HCT116 (cell line): ENCODE results near the gene SUMO3. TPM values are rescaled to one million over a fixed set of nuclear protein-coding genes. Genes with fewer than 3 reads are reported as not detected.

Experiments
- ATAC-seq: fragments of 200-7000 bp; cut with Tn5 transposase; 2 replicates; pipeline ENCODE4 v1.9.1; 2020; ENCODE audit warnings: mild to moderate bottlenecking, moderate library complexity
- BruUV-seq: library from RNA; stranded (reverse); fragments of 400-500 nt; replicated peaks from 2 replicates; lab custom pipeline; 2021; lab: Mats Ljungman, UMichigan
- CTCF ChIA-PET: fragments of 300-600 bp; sonication (Branson Sonifier 250); formaldehyde crosslinking; loops from one replicate; lab custom pipeline; 2021; ENCODE audit warnings: antibody characterized with exemption; lab: Charles Lee
- POLR2A ChIA-PET: fragments of 300-600, 350-600 bp; sonication (Branson Sonifier 250); formaldehyde crosslinking; loops from one replicate; lab custom pipeline; 2021; ENCODE audit warnings: antibody characterized with exemption; lab: Charles Lee
- RAD21 ChIA-PET, 2 experiments: fragments of 300-600 bp; sonication (Branson Sonifier 250); formaldehyde crosslinking; loops; one replicate each; lab custom pipeline; 2023; ENCODE audit warnings: low total read pairs in 2 of 2; ENCODE audit not compliant: uncharacterized antibody in 2 of 2, unreplicated experiment in 2 of 2, low non-redundant PET in 1 of 2; lab: Charles Lee
- DNase-seq: peaks from one replicate; pipeline ENCODE4 v3.0.0-alpha.2; 2010; ENCODE audit warnings: low read depth, low spot score
- H2AFZ ChIP-seq: fragments of 200-600 bp; shearing (Covaris generic), sonication (generic); 2 replicates; pipeline ENCODE4 v1.6.1; 2017; ENCODE audit warnings: low read depth, mixed run types, mixed read lengths, antibody characterized with exemption, low read length; ENCODE audit not compliant: poor library complexity, severe bottlenecking
- H3K27ac ChIP-seq: 2 replicates; pipeline ENCODE4 v1.5.1; 2012; ENCODE audit warnings: low read depth, low read length
- H3K27me3 ChIP-seq: fragments of 200-600 bp; sonication (generic); 2 replicates; pipeline ENCODE4 v1.6.1; 2016; ENCODE audit warnings: mixed run types, low read length, mixed read lengths; ENCODE audit not compliant: insufficient read depth
- H3K36me3 ChIP-seq, 2 experiments: fragments of 200-500 bp in 1 of 2; fragments of 200-600 bp in 1 of 2; sonication (Bioruptor generic) in 1 of 2; sonication (generic) in 1 of 2; 2 replicates each; pipeline versions ENCODE4 v1.5.1 to v1.6.1; 2014 to 2016; ENCODE audit warnings: low read length in 2 of 2, inconsistent platforms in 1 of 2, mixed read lengths in 1 of 2, mixed run types in 1 of 2; ENCODE audit not compliant: insufficient read depth in 2 of 2, control insufficient read depth in 1 of 2
- H3K4me1 ChIP-seq, 2 experiments: fragments of 200-600 bp in 1 of 2; sonication (generic) in 1 of 2; 2 replicates each; pipeline versions ENCODE4 v1.5.1 to v1.6.1; 2012 to 2017; ENCODE audit warnings: low read length in 2 of 2, inconsistent platforms in 1 of 2, mild to moderate bottlenecking in 1 of 2, mixed read lengths in 1 of 2, mixed run types in 1 of 2, moderate library complexity in 1 of 2; ENCODE audit not compliant: insufficient read depth in 2 of 2, control insufficient read depth in 1 of 2
- H3K4me2 ChIP-seq: fragments of 200-600 bp; sonication (generic); 2 replicates; pipeline ENCODE4 v1.6.1; 2017; ENCODE audit warnings: mixed run types, low read length, mixed read lengths
- H3K4me3 ChIP-seq, 2 experiments: fragments of 200-600 bp in 1 of 2; sonication (generic) in 1 of 2; replicated peaks in 1 of 2; 2 replicates each; pipeline ENCODE4 v1.5.1; 2011 to 2016; ENCODE audit warnings: low read length in 2 of 2, control low read depth in 1 of 2, low read depth in 1 of 2, mild to moderate bottlenecking in 1 of 2, mixed read lengths in 1 of 2, mixed run types in 1 of 2
- H3K79me2 ChIP-seq: fragments of 200-600 bp; sonication (generic); 2 replicates; pipeline ENCODE4 v1.6.1; 2017; ENCODE audit warnings: mild to moderate bottlenecking, mixed run types, low read length, moderate library complexity, mixed read lengths; ENCODE audit not compliant: insufficient read depth
- H3K9ac ChIP-seq: fragments of 200-600 bp; sonication (generic); 2 replicates; pipeline ENCODE4 v1.6.1; 2016; ENCODE audit warnings: low read length, mixed read lengths
- H3K9me2 ChIP-seq: fragments of 200-600 bp; sonication (generic), shearing (Covaris generic); 2 replicates; pipeline ENCODE4 v1.6.1; 2017; ENCODE audit warnings: mixed run types, mild to moderate bottlenecking, moderate library complexity; ENCODE audit not compliant: insufficient read depth
- H3K9me3 ChIP-seq, 2 experiments: fragments of 200-500 bp in 1 of 2; fragments of 200-600 bp in 1 of 2; sonication (Bioruptor generic) in 1 of 2; sonication (generic) in 1 of 2; 2 replicates each; pipeline ENCODE4 v1.6.1; 2014 to 2017; ENCODE audit warnings: low read length in 2 of 2, mixed read lengths in 2 of 2, inconsistent platforms in 1 of 2, low read depth in 1 of 2, mild to moderate bottlenecking in 1 of 2, mixed run types in 1 of 2, moderate library complexity in 1 of 2; ENCODE audit not compliant: control insufficient read depth in 1 of 2, insufficient read depth in 1 of 2
- H4K20me1 ChIP-seq: fragments of 200-600 bp; sonication (generic), shearing (Covaris generic); 2 replicates; pipeline ENCODE4 v1.6.1; 2017; ENCODE audit warnings: mixed run types, mild to moderate bottlenecking, moderate library complexity; ENCODE audit not compliant: insufficient read depth
- CEBPB ChIP-seq: IDR thresholded peaks from 2 replicates; pipeline ENCODE4 v1.6.1; 2012; ENCODE audit warnings: low read depth
- EGR1 ChIP-seq: IDR thresholded peaks from 2 replicates; pipeline ENCODE4 v1.6.1; 2012; ENCODE audit warnings: low read depth
- ELF1 ChIP-seq: IDR thresholded peaks from 2 replicates; pipeline ENCODE4 v1.6.1; 2012; ENCODE audit warnings: low read depth, borderline replicate concordance
- EZH2 ChIP-seq: fragments of 200-600 bp; sonication (generic); IDR thresholded peaks from 2 replicates; pipeline ENCODE4 v1.6.1; 2017; ENCODE audit warnings: antibody characterized with exemption, mixed run types
- EZH2phosphoT487 ChIP-seq: fragments of 200-600 bp; IDR thresholded peaks from 2 replicates; pipeline ENCODE4 v1.6.1; 2018; ENCODE audit warnings: antibody characterized with exemption, borderline replicate concordance
- FOSL1 ChIP-seq: IDR thresholded peaks from 2 replicates; pipeline ENCODE4 v1.6.1; 2012; ENCODE audit warnings: low read depth
- POLR2A ChIP-seq: IDR thresholded peaks from 2 replicates; pipeline ENCODE4 v1.7.0; 2011; ENCODE audit warnings: borderline replicate concordance; ENCODE audit not compliant: insufficient read depth, insufficient read length; ENCODE audit errors: extremely low read depth
- RAD21 ChIP-seq: IDR thresholded peaks from 2 replicates; pipeline ENCODE4 v1.6.1; 2012; ENCODE audit warnings: low read depth, mild to moderate bottlenecking
- SP1 ChIP-seq: IDR thresholded peaks from 2 replicates; pipeline ENCODE4 v1.6.1; 2012; ENCODE audit warnings: low read depth
- TCF7L2 ChIP-seq: IDR thresholded peaks from 2 replicates; pipeline ENCODE4 v1.7.0; 2011; ENCODE audit warnings: borderline replicate concordance, inconsistent platforms; ENCODE audit not compliant: insufficient read depth, insufficient read length; ENCODE audit errors: extremely low read depth
- ZFX ChIP-seq: fragments of 450-650 bp; IDR thresholded peaks from 2 replicates; pipeline ENCODE4 v1.6.1; 2017
- intact Hi-C: fragments of 100-400 bp; cut with micrococcal nuclease; formaldehyde crosslinking; loops from 2 replicates; pipeline ENCODE4 v1.10.0; 2022
- total RNA-seq: library from RNA; stranded (reverse); gene quantifications from one replicate; pipeline ENCODE4 v1.2.1, GENCODE V29; 2021; ENCODE audit not compliant: unreplicated experiment
- TF ChIP-seq, protein P1 (sequence below): IDR thresholded peaks from 2 replicates; pipeline ENCODE4 v1.6.1; 2011; ENCODE audit warnings: mild to moderate bottlenecking, low read length, moderate library complexity; ENCODE audit not compliant: insufficient replicate concordance; ENCODE audit errors: extremely low read depth
- TF ChIP-seq, protein P2 (sequence below): IDR thresholded peaks from 2 replicates; pipeline ENCODE4 v1.6.1; 2012
- TF ChIP-seq, protein P3 (sequence below): IDR thresholded peaks from 2 replicates; pipeline ENCODE4 v1.6.1; 2012; ENCODE audit warnings: low read depth
- TF ChIP-seq, protein P4 (sequence below), 3 experiments: fragments of 200-600 bp in 1 of 3; sonication (generic) in 1 of 3; IDR thresholded peaks in 2 of 3; conservative IDR thresholded peaks in 1 of 3; 2 replicates each; pipeline ENCODE4 v1.5.1; 2012 to 2017; ENCODE audit warnings: low read depth in 2 of 3, low read length in 2 of 3, antibody characterized with exemption in 1 of 3, borderline replicate concordance in 1 of 3, control low read depth in 1 of 3, mild to moderate bottlenecking in 1 of 3, mixed read lengths in 1 of 3, mixed run types in 1 of 3, moderate library complexity in 1 of 3; ENCODE audit not compliant: insufficient read depth in 1 of 3

SUMO3 gene
- total RNA-seq, 1 experiment from 2014 or later: 31.5 TPM

DNA sequence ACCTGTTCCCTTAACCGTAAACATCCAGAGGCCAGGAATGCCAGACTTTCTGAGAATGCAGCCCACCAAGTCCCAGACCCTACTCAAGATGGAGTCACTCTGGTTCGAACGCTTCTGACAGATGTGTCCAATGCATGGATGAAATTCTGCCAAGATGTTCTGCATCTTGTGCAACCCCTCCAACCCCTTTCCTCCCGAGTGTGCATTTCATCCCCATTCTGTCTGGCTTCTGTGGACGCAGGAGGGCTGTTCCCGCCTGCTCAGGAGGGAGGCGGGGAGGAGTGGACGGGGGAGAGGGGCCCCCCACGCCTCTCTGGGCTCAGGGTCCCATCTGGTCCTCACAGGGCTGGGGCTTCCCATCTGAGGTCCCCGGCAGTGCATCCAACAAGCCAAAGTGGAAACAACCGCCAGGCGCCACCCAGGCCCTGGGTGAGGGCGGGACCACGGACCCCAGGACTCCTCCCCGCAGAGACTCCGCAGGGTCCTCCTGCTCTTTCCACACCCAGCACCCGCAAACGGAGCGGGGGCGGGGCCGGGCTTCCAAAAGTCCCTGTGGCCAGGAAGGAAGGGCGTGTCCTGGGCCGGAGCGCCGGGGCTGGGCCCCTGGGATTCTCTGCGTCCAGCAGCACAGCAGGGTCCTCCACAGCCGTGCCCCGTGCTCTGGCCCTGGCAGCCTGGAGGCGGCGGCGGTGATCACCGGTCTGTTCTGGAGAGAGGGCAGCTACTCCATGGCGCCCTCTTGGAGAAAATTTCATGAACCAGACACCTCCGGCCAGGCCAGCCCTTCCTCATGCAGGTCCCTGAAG is 27.8 kb upstream of the SUMO3 start:
- H3K4me3 ChIP-seq: peak overlapping the region; percentile 30 to 48
- peaks cover 0 to 9% of the 10 kb centered on the region in 2 experiments; a peak in 2 of 4 replicates for H3K36me3 ChIP-seq
- ATAC-seq: peak; percentile 95
- ChIA-PET CTCF (no interaction called here), POLR2A (no interaction called here)
- H3K79me2 ChIP-seq: no peaks in the 10 kb centered on the region
- no peaks in the 10 kb centered on the region for H4K20me1 ChIP-seq
- no peak overlapping the region for H2AFZ ChIP-seq
- H3K4me1 ChIP-seq: peaks cover 10 to 17% of the 10 kb centered on the region in 2 experiments; a peak in 3 of 4 replicates
- no peak for DNase-seq
- H3K9me3 ChIP-seq: no peaks in the 10 kb centered on the region
- no peaks in the 10 kb centered on the region for H3K9me2 ChIP-seq
- BruUV-seq: no TSS peak
- peak overlapping the region; percentile 77 for H3K4me2 ChIP-seq
- peak overlapping the region; percentile 15; the same call in 1 of the 2 replicates for H3K27ac ChIP-seq
- intact Hi-C loops: no loop called here
- no peaks in the 10 kb centered on the region for H3K27me3 ChIP-seq
- peak overlapping the region; percentile 31; the same call in 1 of the 2 replicates for H3K9ac ChIP-seq
- TF ChIP-seq ZFX (no peak), SP1 (no peak), CEBPB (no peak), POLR2A (no peak), TCF7L2 (no peak), FOSL1 (no peak), EGR1 (peak; percentile 36; the same call in 1 of the 2 replicates), RAD21 (peak; percentile 52), EZH2 (no peak), EZH2phosphoT487 (no peak), ELF1 (no peak)
- TF ChIP-seq, protein P1, sequence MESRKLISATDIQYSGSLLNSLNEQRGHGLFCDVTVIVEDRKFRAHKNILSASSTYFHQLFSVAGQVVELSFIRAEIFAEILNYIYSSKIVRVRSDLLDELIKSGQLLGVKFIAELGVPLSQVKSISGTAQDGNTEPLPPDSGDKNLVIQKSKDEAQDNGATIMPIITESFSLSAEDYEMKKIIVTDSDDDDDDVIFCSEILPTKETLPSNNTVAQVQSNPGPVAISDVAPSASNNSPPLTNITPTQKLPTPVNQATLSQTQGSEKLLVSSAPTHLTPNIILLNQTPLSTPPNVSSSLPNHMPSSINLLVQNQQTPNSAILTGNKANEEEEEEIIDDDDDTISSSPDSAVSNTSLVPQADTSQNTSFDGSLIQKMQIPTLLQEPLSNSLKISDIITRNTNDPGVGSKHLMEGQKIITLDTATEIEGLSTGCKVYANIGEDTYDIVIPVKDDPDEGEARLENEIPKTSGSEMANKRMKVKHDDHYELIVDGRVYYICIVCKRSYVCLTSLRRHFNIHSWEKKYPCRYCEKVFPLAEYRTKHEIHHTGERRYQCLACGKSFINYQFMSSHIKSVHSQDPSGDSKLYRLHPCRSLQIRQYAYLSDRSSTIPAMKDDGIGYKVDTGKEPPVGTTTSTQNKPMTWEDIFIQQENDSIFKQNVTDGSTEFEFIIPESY: no peak
- TF ChIP-seq, protein P2, sequence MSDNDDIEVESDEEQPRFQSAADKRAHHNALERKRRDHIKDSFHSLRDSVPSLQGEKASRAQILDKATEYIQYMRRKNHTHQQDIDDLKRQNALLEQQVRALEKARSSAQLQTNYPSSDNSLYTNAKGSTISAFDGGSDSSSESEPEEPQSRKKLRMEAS: no peak
- TF ChIP-seq, protein P3, sequence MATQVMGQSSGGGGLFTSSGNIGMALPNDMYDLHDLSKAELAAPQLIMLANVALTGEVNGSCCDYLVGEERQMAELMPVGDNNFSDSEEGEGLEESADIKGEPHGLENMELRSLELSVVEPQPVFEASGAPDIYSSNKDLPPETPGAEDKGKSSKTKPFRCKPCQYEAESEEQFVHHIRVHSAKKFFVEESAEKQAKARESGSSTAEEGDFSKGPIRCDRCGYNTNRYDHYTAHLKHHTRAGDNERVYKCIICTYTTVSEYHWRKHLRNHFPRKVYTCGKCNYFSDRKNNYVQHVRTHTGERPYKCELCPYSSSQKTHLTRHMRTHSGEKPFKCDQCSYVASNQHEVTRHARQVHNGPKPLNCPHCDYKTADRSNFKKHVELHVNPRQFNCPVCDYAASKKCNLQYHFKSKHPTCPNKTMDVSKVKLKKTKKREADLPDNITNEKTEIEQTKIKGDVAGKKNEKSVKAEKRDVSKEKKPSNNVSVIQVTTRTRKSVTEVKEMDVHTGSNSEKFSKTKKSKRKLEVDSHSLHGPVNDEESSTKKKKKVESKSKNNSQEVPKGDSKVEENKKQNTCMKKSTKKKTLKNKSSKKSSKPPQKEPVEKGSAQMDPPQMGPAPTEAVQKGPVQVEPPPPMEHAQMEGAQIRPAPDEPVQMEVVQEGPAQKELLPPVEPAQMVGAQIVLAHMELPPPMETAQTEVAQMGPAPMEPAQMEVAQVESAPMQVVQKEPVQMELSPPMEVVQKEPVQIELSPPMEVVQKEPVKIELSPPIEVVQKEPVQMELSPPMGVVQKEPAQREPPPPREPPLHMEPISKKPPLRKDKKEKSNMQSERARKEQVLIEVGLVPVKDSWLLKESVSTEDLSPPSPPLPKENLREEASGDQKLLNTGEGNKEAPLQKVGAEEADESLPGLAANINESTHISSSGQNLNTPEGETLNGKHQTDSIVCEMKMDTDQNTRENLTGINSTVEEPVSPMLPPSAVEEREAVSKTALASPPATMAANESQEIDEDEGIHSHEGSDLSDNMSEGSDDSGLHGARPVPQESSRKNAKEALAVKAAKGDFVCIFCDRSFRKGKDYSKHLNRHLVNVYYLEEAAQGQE: no peak
- TF ChIP-seq, protein P4, sequence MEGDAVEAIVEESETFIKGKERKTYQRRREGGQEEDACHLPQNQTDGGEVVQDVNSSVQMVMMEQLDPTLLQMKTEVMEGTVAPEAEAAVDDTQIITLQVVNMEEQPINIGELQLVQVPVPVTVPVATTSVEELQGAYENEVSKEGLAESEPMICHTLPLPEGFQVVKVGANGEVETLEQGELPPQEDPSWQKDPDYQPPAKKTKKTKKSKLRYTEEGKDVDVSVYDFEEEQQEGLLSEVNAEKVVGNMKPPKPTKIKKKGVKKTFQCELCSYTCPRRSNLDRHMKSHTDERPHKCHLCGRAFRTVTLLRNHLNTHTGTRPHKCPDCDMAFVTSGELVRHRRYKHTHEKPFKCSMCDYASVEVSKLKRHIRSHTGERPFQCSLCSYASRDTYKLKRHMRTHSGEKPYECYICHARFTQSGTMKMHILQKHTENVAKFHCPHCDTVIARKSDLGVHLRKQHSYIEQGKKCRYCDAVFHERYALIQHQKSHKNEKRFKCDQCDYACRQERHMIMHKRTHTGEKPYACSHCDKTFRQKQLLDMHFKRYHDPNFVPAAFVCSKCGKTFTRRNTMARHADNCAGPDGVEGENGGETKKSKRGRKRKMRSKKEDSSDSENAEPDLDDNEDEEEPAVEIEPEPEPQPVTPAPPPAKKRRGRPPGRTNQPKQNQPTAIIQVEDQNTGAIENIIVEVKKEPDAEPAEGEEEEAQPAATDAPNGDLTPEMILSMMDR (IDR thresholded peaks at IDR 0.05 in 2 of 3, conservative IDR thresholded peaks at IDR 0.05 in 1 of 3; ENCODE audit: borderline replicate concordance in 1 of 3, insufficient read depth in 1 of 3, low read depth in 2 of 3, low read length in 2 of 3): peak; percentile 42 to 52 (median 49); a peak in 5 of 6 replicates
- TF ChIP-seq, all 23 proteins: peak for 3
- RAD21 ChIA-PET: no interaction called here
